ENCODE data around the gene MTMR1.

Gene MTMR1

GRCh38 chrX:150692831-150693724 is at the start of gene MTMR1:
Gene MTMR1, plus strand, starts transcription at chrX:150693396. Its CDS starts 135 bp downstream, at chrX:150693531.
- DNase-seq, result peak; percentile 47 to 67

GRCh38 chrX:150643958-150644357 is 49.2 kb upstream of the MTMR1 start:
- no peak for DNase-seq

GRCh38 chrX:150644422-150644821 is 48.8 kb upstream of the MTMR1 start:
- DNase-seq, result no peak

- DNase-seq, result no peak
These were observed 45.9 kb upstream of the MTMR1 start for GRCh38 chrX:150647331-150647730.

GRCh38 chrX:150648296-150648940 is 44.8 kb upstream of the MTMR1 start:
- DNase-seq, result no peak

- no peak for DNase-seq
These were observed 43.9 kb upstream of the MTMR1 start for GRCh38 chrX:150649096-150649870.

- DNase-seq, result no peak
These were observed 41.3 kb upstream of the MTMR1 start for GRCh38 chrX:150651906-150652305.

- DNase-seq, result no peak
These were observed 37.4 kb upstream of the MTMR1 start for GRCh38 chrX:150655788-150656187.

GRCh38 chrX:150663073-150663472 is 30.1 kb upstream of the MTMR1 start:
- no peak for DNase-seq

GRCh38 chrX:150664290-150664689 is 28.9 kb upstream of the MTMR1 start:
- no peak for DNase-seq

GRCh38 chrX:150676221-150676620 is 17.0 kb upstream of the MTMR1 start:
- no peak for DNase-seq

GRCh38 chrX:150680974-150681373 is 12.2 kb upstream of the MTMR1 start:
- peak in 1 of 2 donors; percentile 7 for DNase-seq

GRCh38 chrX:150683112-150683511 is 10.1 kb upstream of the MTMR1 start:
- no peak for DNase-seq

GRCh38 chrX:150683536-150684146 is 9.6 kb upstream of the MTMR1 start:
- DNase-seq, result peak in 1 of 2 donors; percentile 74

GRCh38 chrX:150688911-150689451 is 4.2 kb upstream of the MTMR1 start:
- DNase-seq, result no peak

- no peak for DNase-seq
These were observed 3.1 kb upstream of the MTMR1 start for GRCh38 chrX:150690126-150690525.

- peak in 1 of 2 donors; percentile 14 for DNase-seq
These were observed 900 bp upstream of the MTMR1 start for GRCh38 chrX:150692296-150692695.

GRCh38 chrX:150693725-150694574 is 754 bp downstream of the MTMR1 start:
- peak; percentile 76 to 80 for DNase-seq

- DNase-seq, result peak; percentile 25 to 31
These were observed 1.7 kb downstream of the MTMR1 start for GRCh38 chrX:150694738-150695410.

GRCh38 chrX:150696331-150696730 is 3.1 kb downstream of the MTMR1 start:
- DNase-seq, result peak in 1 of 2 donors; percentile 8

GRCh38 chrX:150696866-150697265 is 3.7 kb downstream of the MTMR1 start:
- peak; percentile 9 to 18 for DNase-seq
